H9 (cell line): ENCODE data around the gene FMN1. TPM values are rescaled to one million over a fixed set of nuclear protein-coding genes. Genes with fewer than 3 reads are reported as not detected.

Experiments used
- DNase-seq: peaks from one replicate; pipeline ENCODE4 v3.0.0-alpha.2; 2017
- H2AFZ ChIP-seq: one replicate; pipeline ENCODE4 v1.6.1; 2013; ENCODE audit warnings: mild to moderate bottlenecking, low read length, control low read depth, moderate library complexity
- H2AK5ac ChIP-seq: 2 replicates; pipeline ENCODE4 v1.6.1; 2013; ENCODE audit warnings: low read length, control low read depth, mixed read lengths; ENCODE audit not compliant: insufficient read length
- H2BK120ac ChIP-seq: one replicate; pipeline ENCODE4 v1.6.1; 2013; ENCODE audit warnings: low read depth, mild to moderate bottlenecking, low read length, control low read depth, inconsistent platforms; ENCODE audit not compliant: poor library complexity, severe bottlenecking
- H2BK12ac ChIP-seq: 2 replicates; pipeline ENCODE4 v1.6.1; 2013; ENCODE audit warnings: low read length, control low read depth, mixed read lengths, low read depth; ENCODE audit not compliant: insufficient read length
- H2BK15ac ChIP-seq: 2 replicates; pipeline ENCODE4 v1.6.1; 2013; ENCODE audit warnings: low read depth, low read length, control low read depth
- H2BK20ac ChIP-seq: one replicate; pipeline ENCODE4 v1.6.1; 2013; ENCODE audit warnings: low read depth, mild to moderate bottlenecking, low read length, control low read depth, inconsistent platforms; ENCODE audit not compliant: poor library complexity, severe bottlenecking
- H2BK5ac ChIP-seq: 2 replicates; pipeline ENCODE4 v1.6.1; 2013; ENCODE audit warnings: low read length, control low read depth, mixed read lengths; ENCODE audit not compliant: insufficient read length
- H3K14ac ChIP-seq: 2 replicates; pipeline ENCODE4 v1.6.1; 2013; ENCODE audit warnings: low read length, control low read depth; ENCODE audit not compliant: insufficient read depth
- H3K18ac ChIP-seq: 2 replicates; pipeline ENCODE4 v1.6.1; 2013; ENCODE audit warnings: low read depth, mild to moderate bottlenecking, mixed read lengths, low read length, control low read depth; ENCODE audit not compliant: insufficient read length
- H3K23ac ChIP-seq: 2 replicates; pipeline ENCODE4 v1.6.1; 2013; ENCODE audit warnings: low read length, control low read depth, mixed read lengths, low read depth; ENCODE audit not compliant: insufficient read length
- H3K23me2 ChIP-seq: 2 replicates; pipeline ENCODE4 v1.6.1; 2013; ENCODE audit warnings: low read depth, mild to moderate bottlenecking, mixed read lengths, low read length, control low read depth; ENCODE audit not compliant: insufficient read length, poor library complexity, severe bottlenecking
- H3K27ac ChIP-seq: 2 replicates; pipeline ENCODE4 v1.5.1; 2013; ENCODE audit warnings: low read length, control low read depth, mixed read lengths, low read depth; ENCODE audit not compliant: insufficient read length
- H3K27me3 ChIP-seq: 2 replicates; pipeline ENCODE4 v1.6.1; 2013; ENCODE audit warnings: low read length, control low read depth, inconsistent platforms; ENCODE audit not compliant: insufficient read depth
- H3K4ac ChIP-seq: 2 replicates; pipeline ENCODE4 v1.6.1; 2013; ENCODE audit warnings: low read depth, mild to moderate bottlenecking, control low read depth, inconsistent platforms, low read length, moderate library complexity
- H3K4me1 ChIP-seq: 2 replicates; pipeline ENCODE4 v1.6.1; 2013; ENCODE audit warnings: low read length, control low read depth, inconsistent platforms; ENCODE audit not compliant: insufficient read depth
- H3K4me2 ChIP-seq: 2 replicates; pipeline ENCODE4 v1.6.1; 2013; ENCODE audit warnings: low read length, control low read depth, mixed read lengths; ENCODE audit not compliant: insufficient read length, insufficient read depth
- H3K56ac ChIP-seq: 2 replicates; pipeline ENCODE4 v1.6.1; 2013; ENCODE audit warnings: low read depth, mild to moderate bottlenecking, mixed read lengths, low read length, control low read depth; ENCODE audit not compliant: insufficient read length
- H3K79me1 ChIP-seq: 2 replicates; pipeline ENCODE4 v1.6.1; 2013; ENCODE audit warnings: low read depth, mild to moderate bottlenecking, moderate library complexity, low read length, control low read depth, inconsistent platforms; ENCODE audit not compliant: insufficient read depth, poor library complexity, severe bottlenecking
- H3K79me2 ChIP-seq: 2 replicates; pipeline ENCODE4 v1.6.1; 2013; ENCODE audit warnings: low read length, control low read depth, inconsistent platforms; ENCODE audit not compliant: insufficient read depth
- H3K9ac ChIP-seq: 2 replicates; pipeline ENCODE4 v1.6.1; 2013; ENCODE audit warnings: low read length, control low read depth, mixed read lengths; ENCODE audit not compliant: insufficient read length; ENCODE audit errors: extremely low read depth
- H3K9me3 ChIP-seq: one replicate; pipeline ENCODE4 v1.6.1; 2013; ENCODE audit warnings: low read depth, low read length, inconsistent platforms; ENCODE audit not compliant: control insufficient read depth
- H3T11ph ChIP-seq: one replicate; pipeline ENCODE4 v1.6.1; 2013; ENCODE audit warnings: mild to moderate bottlenecking, low read length, control low read depth, inconsistent platforms
- H4K20me1 ChIP-seq: one replicate; pipeline ENCODE4 v1.6.1; 2013; ENCODE audit not compliant: control insufficient read depth, insufficient read length, insufficient read depth
- H4K5ac ChIP-seq: 2 replicates; pipeline ENCODE4 v1.6.1; 2013; ENCODE audit warnings: low read depth, mild to moderate bottlenecking, mixed read lengths, low read length, control low read depth; ENCODE audit not compliant: insufficient read length
- H4K8ac ChIP-seq: replicated peaks from 2 replicates; pipeline ENCODE4 v1.6.1; 2013; ENCODE audit warnings: low read length, control low read depth, mixed read lengths, low read depth; ENCODE audit not compliant: insufficient read length
- H4K91ac ChIP-seq: 2 replicates; pipeline ENCODE4 v1.6.1; 2013; ENCODE audit warnings: low read depth, mild to moderate bottlenecking, moderate library complexity, mixed read lengths, low read length, control low read depth; ENCODE audit not compliant: insufficient read length
- H3K27ac Mint-ChIP-seq, 3 experiments: 2 replicates in 2 of 3; 3 replicates in 1 of 3; pipeline ENCODE4 v1.8.0; 2020 to 2021; ENCODE audit warnings: mixed read lengths in 3 of 3, mild to moderate bottlenecking in 1 of 3, moderate library complexity in 1 of 3
- H3K27me3 Mint-ChIP-seq: 2 replicates; pipeline ENCODE4 v1.8.0; 2021; ENCODE audit warnings: low read depth, mild to moderate bottlenecking, moderate library complexity, mixed read lengths
- H3K36me3 Mint-ChIP-seq, 3 experiments: 2 replicates in 2 of 3; 3 replicates in 1 of 3; pipeline ENCODE4 v1.8.0; 2020 to 2021; ENCODE audit warnings: low read depth in 3 of 3, mixed read lengths in 3 of 3; ENCODE audit not compliant: insufficient read depth in 1 of 3
- H3K4me1 Mint-ChIP-seq, 2 experiments: 2 replicates each; pipeline ENCODE4 v1.8.0; 2020; ENCODE audit warnings: mixed read lengths in 2 of 2
- H3K4me3 Mint-ChIP-seq, 2 experiments: 2 replicates in 1 of 2; 3 replicates in 1 of 2; pipeline ENCODE4 v1.8.0; 2020 to 2021; ENCODE audit warnings: mild to moderate bottlenecking in 2 of 2, mixed read lengths in 2 of 2, moderate library complexity in 1 of 2
- H3K9me3 Mint-ChIP-seq, 2 experiments: 2 replicates in 1 of 2; 3 replicates in 1 of 2; pipeline ENCODE4 v1.8.0; 2020; ENCODE audit warnings: mild to moderate bottlenecking in 2 of 2, mixed read lengths in 2 of 2, moderate library complexity in 1 of 2
- WGBS: extraction: QIAGEN DNeasy Blood & Tissue Kit; methylation state at CpG from one replicate; pipeline ENCODE4 v1.1.7; 2013; ENCODE audit warnings: missing lambda C conversion rate, low lambda C conversion rate, mixed read lengths; ENCODE audit not compliant: insufficient read length; ENCODE audit errors: extremely low coverage; 5-methylcytosine and 5-hydroxymethylcytosine counted together
- total RNA-seq: library from RNA; stranded (reverse); gene quantifications from 2 replicates; pipeline ENCODE4 v1.2.1, GENCODE V29; 2021
- TF ChIP-seq, protein P1 (sequence below): fragments of 200-600 bp; sonication (generic); conservative IDR thresholded peaks from 3 replicates; pipeline ENCODE4 v1.8.0; 2021; ENCODE audit warnings: antibody characterized with exemption, mild to moderate bottlenecking

Gene FMN1
- total RNA-seq, 1 experiment from 2014 or later: 1.9 TPM

DNA sequence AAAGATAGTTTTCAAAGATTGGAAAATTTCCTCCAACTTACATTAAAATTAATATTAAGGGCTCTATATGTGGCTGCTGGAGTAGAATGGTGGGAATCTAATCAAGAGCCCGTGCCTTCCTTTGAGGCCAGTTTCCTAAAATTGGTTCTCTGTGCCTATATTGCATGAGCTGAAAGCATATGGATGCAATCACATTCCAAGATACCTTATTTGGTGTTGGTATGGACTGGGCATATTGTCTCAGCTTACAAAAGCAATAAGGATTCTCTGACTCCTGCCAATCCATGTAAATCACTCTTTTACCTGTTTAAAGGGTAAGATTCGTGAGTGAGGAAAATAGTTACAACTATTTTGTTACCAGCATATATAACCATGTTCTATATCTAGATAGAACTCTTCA, 365.1 kb downstream of the FMN1 start:
- Histone ChIP-seq H3K9ac (no peak overlapping the region), H3K18ac (no peak overlapping the region), H4K5ac (no peak overlapping the region), H3K23ac (no peak overlapping the region), H3K4me2 (no peak overlapping the region), H3K23me2 (no peaks in the 10 kb centered on the region), H2AK5ac (no peak overlapping the region), H4K8ac (no peak overlapping the region), H2BK15ac (no peak overlapping the region), H3K4me1 (no peaks in the 10 kb centered on the region), H3K27me3 (no peaks in the 10 kb centered on the region), H2BK120ac (no peak overlapping the region), H2BK12ac (no peak overlapping the region), H3K14ac (no peak overlapping the region), H3T11ph (no peak overlapping the region), H4K20me1 (no peaks in the 10 kb centered on the region), H2AFZ (no peak overlapping the region), H3K79me1 (no peaks in the 10 kb centered on the region), H2BK20ac (no peak overlapping the region), H3K79me2 (no peaks in the 10 kb centered on the region), H3K27ac (no peak overlapping the region), H3K9me3 (no peaks in the 10 kb centered on the region), H3K4ac (no peak overlapping the region), H4K91ac (no peak overlapping the region), H2BK5ac (no peak overlapping the region), H3K56ac (no peak overlapping the region)
- peaks cover 0 to 4% (median 0%) of the 10 kb centered on the region in 3 experiments; a peak in 2 of 7 replicates for H3K36me3 Mint-ChIP-seq
- WGBS: no CpG with 5 or more reads among the region's 2 CpGs
- H3K4me3 Mint-ChIP-seq: no peak overlapping the region
- no peaks in the 10 kb centered on the region for H3K9me3 Mint-ChIP-seq
- H3K27ac Mint-ChIP-seq: no peak overlapping the region
- no peak for DNase-seq
- TF ChIP-seq, protein P1, sequence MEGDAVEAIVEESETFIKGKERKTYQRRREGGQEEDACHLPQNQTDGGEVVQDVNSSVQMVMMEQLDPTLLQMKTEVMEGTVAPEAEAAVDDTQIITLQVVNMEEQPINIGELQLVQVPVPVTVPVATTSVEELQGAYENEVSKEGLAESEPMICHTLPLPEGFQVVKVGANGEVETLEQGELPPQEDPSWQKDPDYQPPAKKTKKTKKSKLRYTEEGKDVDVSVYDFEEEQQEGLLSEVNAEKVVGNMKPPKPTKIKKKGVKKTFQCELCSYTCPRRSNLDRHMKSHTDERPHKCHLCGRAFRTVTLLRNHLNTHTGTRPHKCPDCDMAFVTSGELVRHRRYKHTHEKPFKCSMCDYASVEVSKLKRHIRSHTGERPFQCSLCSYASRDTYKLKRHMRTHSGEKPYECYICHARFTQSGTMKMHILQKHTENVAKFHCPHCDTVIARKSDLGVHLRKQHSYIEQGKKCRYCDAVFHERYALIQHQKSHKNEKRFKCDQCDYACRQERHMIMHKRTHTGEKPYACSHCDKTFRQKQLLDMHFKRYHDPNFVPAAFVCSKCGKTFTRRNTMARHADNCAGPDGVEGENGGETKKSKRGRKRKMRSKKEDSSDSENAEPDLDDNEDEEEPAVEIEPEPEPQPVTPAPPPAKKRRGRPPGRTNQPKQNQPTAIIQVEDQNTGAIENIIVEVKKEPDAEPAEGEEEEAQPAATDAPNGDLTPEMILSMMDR: no peak
- H3K27me3 Mint-ChIP-seq: no peaks in the 10 kb centered on the region
- peaks cover 4 to 7% of the 10 kb centered on the region in 2 experiments; a peak in 2 of 4 replicates for H3K4me1 Mint-ChIP-seq
